GM12865 (cell line): Measurements from ENCODE around the gene ZNF484.
A peak's percentile ranks its signal among the peaks of the same experiment; 100 is the strongest.
"Not testable (repeated sequence)": the region's sequence is repeated elsewhere in the genome, so short reads cannot be mapped to it uniquely, and the experiment has no call there.

Source experiments
- DNase-seq: peaks from one replicate; pipeline ENCODE4 v3.0.0; 2010; ENCODE audit warnings: low read depth
- H3K4me3 ChIP-seq: 2 replicates; pipeline ENCODE4 v1.5.1; 2011; ENCODE audit warnings: mild to moderate bottlenecking, low read depth, low read length, control low read depth
- TF ChIP-seq, protein P1 (sequence below): IDR thresholded peaks from 2 replicates; pipeline ENCODE4 v1.5.1; 2011; ENCODE audit warnings: low read length, control low read depth, low read depth, inconsistent platforms; ENCODE audit not compliant: insufficient read depth; ENCODE audit errors: missing control alignments

Gene ZNF484

DNA sequence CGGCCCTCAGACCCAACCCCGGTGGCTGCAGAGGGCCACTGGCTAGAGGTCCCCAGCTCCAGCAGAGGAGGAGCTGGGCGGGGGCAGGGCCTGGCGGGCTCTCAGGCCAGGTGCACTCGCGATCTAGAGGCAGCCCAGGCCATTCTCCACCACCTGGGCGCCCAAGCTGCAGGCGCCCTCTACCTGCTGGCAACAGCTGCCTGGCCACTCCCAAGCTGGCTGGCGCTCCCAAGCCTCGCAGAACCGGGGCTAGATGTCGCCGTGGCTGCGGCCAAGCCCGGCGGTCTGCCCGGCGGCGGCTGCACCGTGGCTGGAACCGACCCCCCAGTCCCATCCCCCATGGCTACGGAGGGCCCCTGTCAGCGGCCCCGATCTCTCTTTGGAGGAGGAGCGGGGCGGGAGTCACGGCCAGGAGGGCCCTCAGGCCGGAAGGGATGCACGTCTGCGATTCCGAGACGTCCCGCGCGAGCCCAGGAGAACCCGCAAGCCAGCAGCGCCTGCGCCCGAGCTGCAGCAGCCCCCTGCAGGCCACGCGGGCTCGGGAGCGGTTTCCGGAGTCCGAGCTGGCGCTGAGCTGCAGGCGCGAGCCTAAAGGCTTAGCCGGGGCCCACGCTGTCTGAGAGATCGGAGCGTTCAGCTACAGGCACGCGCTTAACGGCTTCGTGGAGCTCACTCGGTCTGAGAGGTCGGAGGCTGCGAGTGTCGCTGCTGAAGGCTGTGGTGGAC, 68.9 kb downstream of the ZNF484 start:
- DNase-seq, result peak; percentile 67
- H3K4me3 ChIP-seq, result 0 out of 2 replicates have a peak overlapping the region, but pooled peaks have one; percentile 16

DNA sequence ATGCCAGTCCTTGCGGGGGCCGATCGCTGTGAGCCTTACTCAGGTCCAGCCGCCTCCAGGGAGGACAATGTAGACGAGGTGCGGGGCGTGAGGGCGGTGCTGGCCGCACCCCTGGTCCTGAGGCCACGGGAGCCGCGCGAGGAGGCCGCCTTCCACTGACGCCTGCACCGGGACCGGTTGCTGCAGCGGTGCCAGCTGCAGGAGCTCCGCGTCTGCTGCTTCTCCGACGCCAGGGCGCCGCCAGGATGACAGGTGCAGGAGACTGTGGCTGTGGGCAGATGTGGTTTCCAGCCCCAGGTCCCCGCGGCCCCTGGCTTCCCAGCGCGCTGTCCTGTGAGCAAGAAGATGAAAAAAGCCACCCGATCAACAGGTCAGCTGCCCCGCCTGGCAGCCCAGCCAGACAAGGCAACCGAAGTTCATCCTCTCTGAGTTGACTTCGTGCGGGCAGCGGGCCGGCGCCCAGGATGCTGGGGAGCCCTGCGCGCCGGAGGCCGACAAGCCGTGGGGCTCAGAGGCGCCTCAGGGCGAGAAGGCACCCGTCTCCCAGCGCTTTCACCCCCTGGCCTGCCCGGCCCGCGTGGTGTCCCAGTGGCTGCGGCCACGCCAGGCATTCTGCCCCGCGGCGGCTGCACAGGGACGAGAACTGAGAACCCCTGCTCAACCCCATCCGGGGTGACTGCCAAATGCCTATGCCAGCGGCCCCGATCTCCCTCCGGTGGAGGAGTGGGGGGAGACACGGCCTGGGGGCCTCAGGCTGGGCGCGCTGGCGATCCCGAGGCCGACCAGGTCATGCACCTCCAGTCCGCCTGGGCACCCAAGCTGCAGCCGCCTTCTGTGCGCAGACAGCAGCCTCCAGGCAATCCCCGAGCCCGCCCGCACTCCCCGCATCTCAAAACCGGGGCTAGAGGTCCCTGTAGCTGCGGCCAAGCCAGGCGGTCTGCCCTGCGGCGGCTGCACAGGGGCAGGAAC, 69.8 kb downstream of the ZNF484 start:
- no peak overlapping the region for H3K4me3 ChIP-seq
- no peak for DNase-seq
- TF ChIP-seq, protein P1, sequence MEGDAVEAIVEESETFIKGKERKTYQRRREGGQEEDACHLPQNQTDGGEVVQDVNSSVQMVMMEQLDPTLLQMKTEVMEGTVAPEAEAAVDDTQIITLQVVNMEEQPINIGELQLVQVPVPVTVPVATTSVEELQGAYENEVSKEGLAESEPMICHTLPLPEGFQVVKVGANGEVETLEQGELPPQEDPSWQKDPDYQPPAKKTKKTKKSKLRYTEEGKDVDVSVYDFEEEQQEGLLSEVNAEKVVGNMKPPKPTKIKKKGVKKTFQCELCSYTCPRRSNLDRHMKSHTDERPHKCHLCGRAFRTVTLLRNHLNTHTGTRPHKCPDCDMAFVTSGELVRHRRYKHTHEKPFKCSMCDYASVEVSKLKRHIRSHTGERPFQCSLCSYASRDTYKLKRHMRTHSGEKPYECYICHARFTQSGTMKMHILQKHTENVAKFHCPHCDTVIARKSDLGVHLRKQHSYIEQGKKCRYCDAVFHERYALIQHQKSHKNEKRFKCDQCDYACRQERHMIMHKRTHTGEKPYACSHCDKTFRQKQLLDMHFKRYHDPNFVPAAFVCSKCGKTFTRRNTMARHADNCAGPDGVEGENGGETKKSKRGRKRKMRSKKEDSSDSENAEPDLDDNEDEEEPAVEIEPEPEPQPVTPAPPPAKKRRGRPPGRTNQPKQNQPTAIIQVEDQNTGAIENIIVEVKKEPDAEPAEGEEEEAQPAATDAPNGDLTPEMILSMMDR, result no peak

More for the DNA sequence above, 68.9 kb downstream of the ZNF484 start:
- TF ChIP-seq, protein P1, result no peak

DNA sequence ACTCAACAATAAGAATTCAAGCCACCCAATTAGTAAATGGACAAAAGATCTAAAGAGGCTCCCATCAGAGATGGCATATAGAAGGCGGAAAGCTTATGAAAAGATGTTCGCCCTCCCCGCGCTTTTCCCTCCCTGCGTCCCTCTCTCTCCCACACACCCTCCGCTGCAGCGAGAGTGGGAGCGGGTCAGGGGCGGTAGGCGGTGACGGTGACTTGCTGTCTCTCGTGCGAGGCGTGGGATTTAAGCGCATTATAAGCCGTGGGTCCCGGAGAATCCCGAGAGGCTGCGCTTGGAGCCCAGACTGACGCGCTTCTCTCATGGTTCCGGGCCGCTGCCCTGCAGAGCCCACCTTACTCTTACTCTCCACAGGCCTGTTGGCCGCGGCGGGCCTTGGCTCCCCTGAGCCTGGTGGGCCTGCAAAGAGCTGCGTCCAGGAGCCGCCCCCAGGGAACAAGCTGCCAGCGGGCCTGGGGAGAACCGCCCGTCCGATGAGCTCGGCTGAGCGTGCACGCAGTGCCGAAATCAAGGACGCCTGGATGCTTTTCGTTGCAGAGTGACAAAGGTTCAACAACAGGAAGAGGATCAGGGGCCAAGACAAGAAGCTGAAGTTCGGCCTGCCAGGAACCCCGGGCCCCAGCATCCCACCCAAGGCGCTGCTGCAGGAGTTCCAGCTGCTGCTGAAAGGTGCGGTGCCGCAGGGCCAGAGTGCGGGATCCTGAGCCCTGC, 70.6 kb downstream of the ZNF484 start:
- TF ChIP-seq, protein P1, result no peak
- DNase-seq, result no peak
- H3K4me3 ChIP-seq, result no peak overlapping the region

DNA sequence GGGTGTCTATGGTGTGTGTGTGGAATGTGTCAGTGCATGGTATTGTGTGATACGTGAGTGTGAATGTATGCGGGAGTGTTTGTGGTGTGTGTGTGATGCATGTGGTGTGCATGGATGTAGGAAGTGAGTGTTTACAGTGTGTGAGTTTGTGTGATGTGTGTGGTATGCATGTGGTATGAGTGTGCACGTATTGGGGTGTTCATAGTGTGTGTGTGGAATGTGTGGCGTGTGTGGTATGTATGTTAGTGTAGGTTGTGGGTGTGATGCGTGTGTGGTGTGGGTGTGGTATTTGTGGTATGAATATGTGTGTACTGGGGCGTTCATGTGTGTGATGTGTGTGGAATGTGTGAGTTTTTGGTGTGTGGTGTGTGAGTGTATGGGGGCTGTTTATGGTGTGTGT, 73.1 kb downstream of the ZNF484 start:
- TF ChIP-seq, protein P1, result no peak
- H3K4me3 ChIP-seq, result no peak overlapping the region
- DNase-seq, result no peak

DNA sequence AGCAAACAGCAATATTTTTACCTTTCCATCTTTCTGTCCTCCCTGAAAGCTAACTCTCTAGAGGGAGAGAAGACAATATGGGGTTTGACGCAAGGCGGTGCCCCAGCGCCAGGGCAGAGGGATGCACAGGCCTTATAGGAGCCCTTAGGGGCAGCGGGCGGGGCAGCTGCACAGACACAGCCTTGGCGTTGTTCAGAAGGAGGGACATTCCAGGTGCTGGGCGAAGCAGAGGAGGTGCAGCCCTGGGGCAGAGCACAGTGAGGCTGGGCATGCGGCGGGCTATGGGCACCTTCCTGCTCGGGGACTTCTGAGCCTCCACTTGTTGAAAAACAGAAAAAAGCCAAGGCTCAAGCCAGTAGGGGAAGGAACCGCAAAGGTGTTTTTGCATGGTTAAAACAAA, 79.5 kb downstream of the ZNF484 start:
- no peak overlapping the region for H3K4me3 ChIP-seq
- TF ChIP-seq, protein P1, result no peak
- no peak for DNase-seq

DNA sequence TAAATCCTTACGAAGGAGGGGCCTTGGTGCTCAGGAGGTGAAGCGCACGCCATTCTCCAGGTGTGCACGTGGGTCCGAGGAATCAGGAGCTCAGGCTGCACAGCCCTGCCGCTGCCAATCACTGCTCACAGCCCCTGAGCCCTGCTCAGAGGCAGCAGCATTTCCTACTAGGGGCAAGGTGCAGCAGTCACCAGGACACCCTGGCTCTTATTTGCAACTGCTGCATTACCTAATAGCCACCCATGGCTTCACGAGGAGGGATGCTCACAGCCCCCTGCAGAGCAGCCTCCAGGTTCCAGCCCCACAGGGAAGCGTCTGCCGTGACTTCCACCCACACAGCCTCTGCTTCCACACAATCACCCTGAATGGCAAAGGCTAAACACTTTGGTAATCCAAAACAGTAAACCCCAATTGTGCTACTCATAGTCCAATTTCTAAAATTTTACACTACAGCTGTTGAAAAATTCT, 81.5 kb downstream of the ZNF484 start:
- H3K4me3 ChIP-seq, DNase-seq: not testable (repeated sequence)
